ENCODE measurements around the gene ROR2.

DNA sequence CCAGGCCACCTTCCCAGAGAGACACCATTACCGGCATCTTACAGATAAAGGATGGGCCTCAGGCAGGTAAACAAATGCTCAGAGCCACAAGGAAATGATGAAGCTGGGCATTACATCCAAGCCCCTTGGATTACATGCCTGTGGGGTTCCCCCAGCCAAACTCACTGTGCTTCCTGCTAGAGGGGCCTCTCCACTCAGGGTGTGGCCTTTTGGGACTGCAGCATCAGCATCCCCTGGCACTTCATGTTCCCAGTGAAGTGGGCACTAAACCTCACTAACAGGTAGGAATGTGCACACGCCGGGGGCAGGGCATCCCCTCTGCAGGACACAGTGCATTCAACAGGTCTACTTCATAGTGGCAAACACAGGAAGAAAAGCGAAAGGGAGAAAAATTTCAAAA lies 125.9 kb downstream of the ROR2 start:
- TF ChIP-seq, protein P1, sequence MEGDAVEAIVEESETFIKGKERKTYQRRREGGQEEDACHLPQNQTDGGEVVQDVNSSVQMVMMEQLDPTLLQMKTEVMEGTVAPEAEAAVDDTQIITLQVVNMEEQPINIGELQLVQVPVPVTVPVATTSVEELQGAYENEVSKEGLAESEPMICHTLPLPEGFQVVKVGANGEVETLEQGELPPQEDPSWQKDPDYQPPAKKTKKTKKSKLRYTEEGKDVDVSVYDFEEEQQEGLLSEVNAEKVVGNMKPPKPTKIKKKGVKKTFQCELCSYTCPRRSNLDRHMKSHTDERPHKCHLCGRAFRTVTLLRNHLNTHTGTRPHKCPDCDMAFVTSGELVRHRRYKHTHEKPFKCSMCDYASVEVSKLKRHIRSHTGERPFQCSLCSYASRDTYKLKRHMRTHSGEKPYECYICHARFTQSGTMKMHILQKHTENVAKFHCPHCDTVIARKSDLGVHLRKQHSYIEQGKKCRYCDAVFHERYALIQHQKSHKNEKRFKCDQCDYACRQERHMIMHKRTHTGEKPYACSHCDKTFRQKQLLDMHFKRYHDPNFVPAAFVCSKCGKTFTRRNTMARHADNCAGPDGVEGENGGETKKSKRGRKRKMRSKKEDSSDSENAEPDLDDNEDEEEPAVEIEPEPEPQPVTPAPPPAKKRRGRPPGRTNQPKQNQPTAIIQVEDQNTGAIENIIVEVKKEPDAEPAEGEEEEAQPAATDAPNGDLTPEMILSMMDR (IDR thresholded peaks at IDR 0.05), result no peak
- TF ChIP-seq SIN3A (IDR thresholded peaks at IDR 0.05; ENCODE audit: borderline replicate concordance, insufficient read depth, low read depth, low read length) (no peak), POLR2AphosphoS5 (IDR thresholded peaks at IDR 0.05; ENCODE audit: low read depth, low read length) (no peak)
- TF ChIP-seq, protein P2, sequence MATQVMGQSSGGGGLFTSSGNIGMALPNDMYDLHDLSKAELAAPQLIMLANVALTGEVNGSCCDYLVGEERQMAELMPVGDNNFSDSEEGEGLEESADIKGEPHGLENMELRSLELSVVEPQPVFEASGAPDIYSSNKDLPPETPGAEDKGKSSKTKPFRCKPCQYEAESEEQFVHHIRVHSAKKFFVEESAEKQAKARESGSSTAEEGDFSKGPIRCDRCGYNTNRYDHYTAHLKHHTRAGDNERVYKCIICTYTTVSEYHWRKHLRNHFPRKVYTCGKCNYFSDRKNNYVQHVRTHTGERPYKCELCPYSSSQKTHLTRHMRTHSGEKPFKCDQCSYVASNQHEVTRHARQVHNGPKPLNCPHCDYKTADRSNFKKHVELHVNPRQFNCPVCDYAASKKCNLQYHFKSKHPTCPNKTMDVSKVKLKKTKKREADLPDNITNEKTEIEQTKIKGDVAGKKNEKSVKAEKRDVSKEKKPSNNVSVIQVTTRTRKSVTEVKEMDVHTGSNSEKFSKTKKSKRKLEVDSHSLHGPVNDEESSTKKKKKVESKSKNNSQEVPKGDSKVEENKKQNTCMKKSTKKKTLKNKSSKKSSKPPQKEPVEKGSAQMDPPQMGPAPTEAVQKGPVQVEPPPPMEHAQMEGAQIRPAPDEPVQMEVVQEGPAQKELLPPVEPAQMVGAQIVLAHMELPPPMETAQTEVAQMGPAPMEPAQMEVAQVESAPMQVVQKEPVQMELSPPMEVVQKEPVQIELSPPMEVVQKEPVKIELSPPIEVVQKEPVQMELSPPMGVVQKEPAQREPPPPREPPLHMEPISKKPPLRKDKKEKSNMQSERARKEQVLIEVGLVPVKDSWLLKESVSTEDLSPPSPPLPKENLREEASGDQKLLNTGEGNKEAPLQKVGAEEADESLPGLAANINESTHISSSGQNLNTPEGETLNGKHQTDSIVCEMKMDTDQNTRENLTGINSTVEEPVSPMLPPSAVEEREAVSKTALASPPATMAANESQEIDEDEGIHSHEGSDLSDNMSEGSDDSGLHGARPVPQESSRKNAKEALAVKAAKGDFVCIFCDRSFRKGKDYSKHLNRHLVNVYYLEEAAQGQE (IDR thresholded peaks at IDR 0.05; ENCODE audit: insufficient read depth in 1 of 2, low read depth in 2 of 2, low read length in 1 of 2), result no peak

Data from Panc1 (cell line).